Effector memory CD4-positive, alpha-beta T cell (primary cell): ENCODE results near the gene PTPRN2.
"Not testable (repeated sequence)": the region's sequence is repeated elsewhere in the genome, so short reads cannot be mapped to it uniquely, and the experiment has no call there.

Experiments used
- DNase-seq, 3 donors: peaks; one replicate each; pipeline ENCODE4 v3.0.0-alpha.2; 2020
- H3K27ac ChIP-seq: 2 replicates; pipeline ENCODE4 v1.7.0; 2013; ENCODE audit warnings: mild to moderate bottlenecking, low read length, moderate library complexity; ENCODE audit not compliant: insufficient read depth, poor library complexity, severe bottlenecking
- H3K27me3 ChIP-seq: replicated peaks from 2 replicates; pipeline ENCODE4 v1.7.0; 2013; ENCODE audit warnings: mild to moderate bottlenecking, low read length; ENCODE audit not compliant: insufficient read depth, control insufficient read depth, poor library complexity, severe bottlenecking
- H3K36me3 ChIP-seq: 2 replicates; pipeline ENCODE4 v1.7.0; 2013; ENCODE audit warnings: mild to moderate bottlenecking, low read length, moderate library complexity; ENCODE audit not compliant: control insufficient read depth, insufficient read depth
- H3K4me1 ChIP-seq: 2 replicates; pipeline ENCODE4 v1.7.0; 2013; ENCODE audit warnings: low read length, mild to moderate bottlenecking; ENCODE audit not compliant: control insufficient read depth, insufficient read depth, poor library complexity, severe bottlenecking
- H3K4me3 ChIP-seq: 2 replicates; pipeline ENCODE4 v1.7.0; 2013; ENCODE audit warnings: low read length, low read depth, mild to moderate bottlenecking; ENCODE audit not compliant: insufficient read depth, poor library complexity, severe bottlenecking
- H3K9me3 ChIP-seq: 2 replicates; pipeline ENCODE4 v1.7.0; 2013; ENCODE audit warnings: mild to moderate bottlenecking, low read length, moderate library complexity; ENCODE audit not compliant: control insufficient read depth

The PTPRN2 gene

DNA sequence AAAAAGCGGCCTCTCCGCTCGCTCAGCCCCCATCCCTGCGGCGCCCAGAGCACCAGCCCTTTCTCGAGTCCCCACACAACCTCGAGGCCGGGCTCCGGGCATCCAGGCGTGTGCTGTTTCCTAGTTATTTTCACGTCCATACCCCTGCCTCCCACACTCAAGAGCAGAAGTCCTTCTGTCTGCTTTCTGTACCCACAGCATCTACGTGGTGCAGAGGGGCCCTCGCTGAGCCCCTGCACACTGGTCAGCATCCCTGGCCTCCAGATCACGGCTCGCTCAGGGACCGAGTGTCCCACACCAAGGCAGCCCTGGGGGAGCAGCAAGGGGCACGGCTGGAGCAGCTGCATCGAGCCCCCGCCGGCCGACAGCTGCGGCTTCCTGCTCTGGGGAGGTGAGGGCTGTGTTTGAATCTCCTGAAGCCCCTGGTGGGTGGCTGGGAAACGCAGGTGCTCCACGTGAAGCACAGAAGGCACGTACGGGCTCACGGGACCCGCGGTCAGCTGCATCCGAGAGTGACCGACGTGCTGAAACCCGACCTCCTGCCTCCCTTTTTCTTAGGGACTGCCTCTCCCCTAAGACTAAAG is 917.8 kb downstream of the PTPRN2 start:
- H3K9me3 ChIP-seq: no peaks in the 10 kb centered on the region

DNA sequence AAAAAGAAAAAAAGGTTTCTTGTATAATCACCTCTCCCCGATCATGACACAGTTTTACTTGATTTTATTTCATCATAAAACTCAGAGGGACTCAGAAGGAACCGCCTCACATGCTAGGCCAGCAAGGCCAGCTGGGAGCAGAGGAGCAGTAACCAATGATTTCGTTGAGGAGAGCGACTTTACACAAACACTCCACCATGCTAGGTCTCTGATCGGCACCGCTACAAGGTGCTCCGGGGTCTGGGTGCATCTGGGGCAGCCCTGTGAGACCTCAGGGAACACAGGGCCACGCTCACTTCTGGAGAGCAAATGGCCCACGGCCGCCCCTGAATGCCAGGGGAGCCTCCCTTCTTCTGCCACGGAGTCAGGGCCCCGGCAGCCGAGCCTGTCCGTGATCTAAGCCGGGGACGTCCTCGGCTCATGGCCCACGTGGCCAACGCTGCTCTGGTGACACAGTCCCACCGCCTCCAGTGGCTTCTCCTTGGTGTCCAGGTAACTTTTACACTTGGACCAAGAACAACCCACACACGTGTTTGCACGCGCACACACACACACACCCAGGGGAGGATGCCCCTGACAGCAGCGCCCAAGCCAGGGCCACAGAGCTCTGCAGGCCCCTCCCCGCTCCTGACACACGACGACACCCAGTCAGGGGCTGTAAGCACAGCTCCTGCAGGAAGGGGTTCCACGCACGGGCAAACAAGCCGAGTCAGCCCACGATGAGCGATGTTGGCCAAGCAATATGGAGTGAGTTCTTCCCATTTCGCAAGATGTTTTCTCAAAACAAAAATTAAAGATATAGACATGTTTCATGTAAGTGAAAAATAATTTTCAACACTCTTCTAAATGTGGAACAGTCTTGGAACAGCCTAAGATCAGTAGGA is 918.5 kb downstream of the PTPRN2 start:
- H3K27me3 ChIP-seq: no peaks in the 10 kb centered on the region
- no peaks in the 10 kb centered on the region for H3K9me3 ChIP-seq
- no peak overlapping the region for H3K4me3 ChIP-seq
- H3K4me1 ChIP-seq: no peaks in the 10 kb centered on the region
- H3K36me3 ChIP-seq: no peaks in the 10 kb centered on the region
- H3K27ac ChIP-seq: no peak overlapping the region
- DNase-seq: no peak

More for the DNA sequence above, 917.8 kb downstream of the PTPRN2 start:
- DNase-seq: no peak
- Histone ChIP-seq H3K27me3 (no peaks in the 10 kb centered on the region), H3K27ac (no peak overlapping the region), H3K4me1 (no peaks in the 10 kb centered on the region), H3K4me3 (no peak overlapping the region), H3K36me3 (no peaks in the 10 kb centered on the region)

DNA sequence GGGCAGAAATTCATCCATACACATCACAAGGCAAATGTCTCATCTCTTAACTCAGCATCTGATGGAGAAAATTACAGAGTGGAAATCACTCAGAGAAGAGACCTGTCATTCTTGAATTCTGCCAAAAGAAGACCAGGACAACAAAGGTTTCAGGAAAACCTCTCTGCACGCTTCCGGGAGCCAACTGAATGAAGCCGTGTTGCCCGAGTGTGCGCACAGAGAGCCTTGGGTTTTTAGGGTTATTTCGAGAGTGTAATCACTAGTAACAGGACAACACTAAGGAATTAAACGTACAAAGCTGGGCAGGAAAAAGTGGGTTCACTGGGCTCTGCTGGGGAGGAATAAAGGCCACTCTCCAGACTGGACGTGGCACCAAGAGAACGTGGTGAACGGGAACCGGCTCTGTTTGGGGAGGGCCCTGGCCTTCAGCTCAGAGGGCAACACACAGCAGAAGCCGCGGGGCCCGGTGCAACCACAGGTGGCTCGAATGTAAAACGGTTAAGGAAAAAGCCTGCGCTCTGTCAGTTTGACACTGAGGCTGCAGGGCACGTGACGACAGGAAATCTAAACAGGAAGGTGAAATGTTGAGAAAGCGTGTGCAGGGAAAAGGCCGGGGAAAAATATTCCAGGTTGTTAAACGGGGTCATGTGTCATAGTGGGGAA is 919.3 kb downstream of the PTPRN2 start:
- no peak overlapping the region for H3K4me3 ChIP-seq
- no peak for DNase-seq
- H3K27ac ChIP-seq: no peak overlapping the region
- H3K4me1 ChIP-seq: no peaks in the 10 kb centered on the region
- H3K27me3 ChIP-seq: no peaks in the 10 kb centered on the region
- H3K36me3 ChIP-seq: no peaks in the 10 kb centered on the region
- H3K9me3 ChIP-seq: no peaks in the 10 kb centered on the region

DNA sequence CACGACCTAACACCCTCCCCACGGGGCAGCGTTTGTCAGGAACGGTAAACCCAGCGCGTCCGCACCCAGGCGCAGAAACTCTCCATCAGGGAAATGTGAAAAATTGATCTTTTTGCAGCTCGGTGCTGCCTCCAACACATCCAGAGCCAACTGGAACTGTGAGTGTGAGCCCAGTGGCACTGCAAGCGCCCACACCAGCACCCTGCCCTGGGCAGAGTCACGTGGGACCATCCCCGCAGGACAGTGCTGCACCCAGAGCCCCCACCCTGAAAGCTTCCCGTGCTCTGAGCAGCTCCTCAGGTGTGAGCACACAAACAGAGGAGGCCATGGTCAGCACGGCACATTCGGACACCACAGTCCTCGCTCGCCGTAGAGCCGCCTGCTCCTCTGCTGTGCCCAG is 919.9 kb downstream of the PTPRN2 start:
- H3K27me3 ChIP-seq: no peaks in the 10 kb centered on the region
- no peaks in the 10 kb centered on the region for H3K36me3 ChIP-seq
- H3K27ac ChIP-seq: no peak overlapping the region
- no peaks in the 10 kb centered on the region for H3K4me1 ChIP-seq
- H3K9me3 ChIP-seq: no peaks in the 10 kb centered on the region
- no peak overlapping the region for H3K4me3 ChIP-seq
- no peak for DNase-seq

DNA sequence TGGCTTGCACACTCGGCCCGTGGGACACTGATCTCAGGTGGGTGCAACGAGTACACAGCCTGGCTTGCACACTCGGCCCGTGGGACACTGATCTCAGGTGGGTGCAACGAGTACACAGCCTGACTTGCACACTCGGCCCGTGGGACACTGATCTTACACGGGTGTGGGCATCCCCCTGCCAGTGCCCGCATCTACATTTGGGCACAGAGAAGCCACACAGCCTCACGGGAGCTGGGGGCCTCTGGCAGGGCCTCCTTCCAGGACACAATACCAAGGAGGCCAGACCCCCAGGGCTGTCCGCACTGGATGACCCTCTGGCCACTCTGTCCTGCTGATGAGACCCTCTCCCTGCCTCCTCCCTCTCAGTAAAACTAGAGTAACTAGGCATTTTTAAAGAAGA is 920.4 kb downstream of the PTPRN2 start:
- DNase-seq: no peak
- no peaks in the 10 kb centered on the region for H3K36me3 ChIP-seq
- H3K9me3 ChIP-seq: no peaks in the 10 kb centered on the region
- H3K4me1 ChIP-seq: no peaks in the 10 kb centered on the region
- H3K27me3 ChIP-seq: no peaks in the 10 kb centered on the region
- H3K4me3 ChIP-seq: no peak overlapping the region
- H3K27ac ChIP-seq: no peak overlapping the region

DNA sequence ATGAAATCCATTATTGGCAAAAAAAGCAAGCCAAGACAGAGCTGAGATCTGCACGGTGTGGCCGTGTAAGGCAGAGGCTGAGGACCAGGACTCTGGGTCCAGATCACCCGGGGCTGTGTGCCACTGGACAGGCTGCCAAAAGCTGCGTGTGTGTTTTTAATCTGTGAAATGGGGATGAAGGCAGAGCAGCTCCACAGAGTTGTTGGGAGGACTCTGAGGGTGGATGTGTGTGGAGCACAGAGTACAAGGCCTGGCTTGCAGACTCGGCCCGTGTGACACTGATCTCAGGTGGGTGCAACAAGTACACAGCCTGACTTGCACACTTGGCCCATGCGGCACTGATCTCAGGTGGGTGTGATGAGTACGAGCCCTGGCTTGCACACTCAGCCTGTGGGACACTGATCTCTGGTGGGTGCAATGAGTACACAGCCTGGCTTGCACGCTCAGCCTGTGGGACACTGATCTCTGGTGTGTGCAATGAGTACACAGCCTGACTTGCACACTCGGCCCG is 921.0 kb downstream of the PTPRN2 start:
- no peak overlapping the region for H3K27ac ChIP-seq
- H3K9me3 ChIP-seq: no peaks in the 10 kb centered on the region
- no peaks in the 10 kb centered on the region for H3K36me3 ChIP-seq
- DNase-seq: no peak
- H3K4me1 ChIP-seq: no peaks in the 10 kb centered on the region
- H3K27me3 ChIP-seq: no peaks in the 10 kb centered on the region
- no peak overlapping the region for H3K4me3 ChIP-seq

- not testable (repeated sequence) for H3K36me3 ChIP-seq, H3K27ac ChIP-seq, DNase-seq, H3K4me3 ChIP-seq, H3K27me3 ChIP-seq, H3K4me1 ChIP-seq, H3K9me3 ChIP-seq
Observed at GRCh38 chr7:157665634-157665988, 922.0 kb downstream of the PTPRN2 start.

GRCh38 chr7:157664871-157665633 is 922.6 kb downstream of the PTPRN2 start:
- DNase-seq: no peak
- Histone ChIP-seq H3K9me3 (no peaks in the 10 kb centered on the region), H3K4me3 (no peak overlapping the region), H3K36me3 (no peaks in the 10 kb centered on the region), H3K27ac (no peak overlapping the region), H3K27me3 (no peaks in the 10 kb centered on the region), H3K4me1 (peaks cover 5% of the 10 kb centered on the region)

DNA sequence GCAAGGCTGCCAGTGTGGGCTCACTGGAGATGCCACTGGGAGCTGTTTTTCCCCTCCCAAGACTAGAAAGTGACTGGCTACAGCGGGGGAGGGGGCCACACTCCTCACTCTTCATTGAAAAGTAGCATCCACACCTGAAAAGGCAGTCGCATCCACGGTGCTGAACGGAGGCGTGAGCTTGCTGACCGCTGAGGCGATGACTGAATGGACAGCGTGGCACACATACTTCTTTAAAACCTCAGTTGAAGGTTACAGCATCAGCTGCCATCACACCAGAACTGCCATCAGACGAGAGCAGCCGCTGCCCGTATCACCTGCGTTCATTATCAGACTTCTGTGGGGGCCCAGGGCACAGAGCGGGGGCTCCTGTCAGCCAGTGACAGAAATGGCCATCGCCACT is 923.6 kb downstream of the PTPRN2 start:
- Histone ChIP-seq H3K4me3 (no peak overlapping the region), H3K27me3 (no peaks in the 10 kb centered on the region), H3K36me3 (no peaks in the 10 kb centered on the region), H3K27ac (no peak overlapping the region), H3K9me3 (no peaks in the 10 kb centered on the region), H3K4me1 (peaks cover 6% of the 10 kb centered on the region)
- DNase-seq: no peak
